Raji (cell line): ENCODE measurements around the gene TYRO3.

Source experiments
- POLR2A ChIP-seq: IDR thresholded peaks from 2 replicates; pipeline ENCODE4 v1.6.1; 2011; ENCODE audit warnings: low read depth, low read length, control low read depth; ENCODE audit not compliant: insufficient read depth

The TYRO3 gene

DNA sequence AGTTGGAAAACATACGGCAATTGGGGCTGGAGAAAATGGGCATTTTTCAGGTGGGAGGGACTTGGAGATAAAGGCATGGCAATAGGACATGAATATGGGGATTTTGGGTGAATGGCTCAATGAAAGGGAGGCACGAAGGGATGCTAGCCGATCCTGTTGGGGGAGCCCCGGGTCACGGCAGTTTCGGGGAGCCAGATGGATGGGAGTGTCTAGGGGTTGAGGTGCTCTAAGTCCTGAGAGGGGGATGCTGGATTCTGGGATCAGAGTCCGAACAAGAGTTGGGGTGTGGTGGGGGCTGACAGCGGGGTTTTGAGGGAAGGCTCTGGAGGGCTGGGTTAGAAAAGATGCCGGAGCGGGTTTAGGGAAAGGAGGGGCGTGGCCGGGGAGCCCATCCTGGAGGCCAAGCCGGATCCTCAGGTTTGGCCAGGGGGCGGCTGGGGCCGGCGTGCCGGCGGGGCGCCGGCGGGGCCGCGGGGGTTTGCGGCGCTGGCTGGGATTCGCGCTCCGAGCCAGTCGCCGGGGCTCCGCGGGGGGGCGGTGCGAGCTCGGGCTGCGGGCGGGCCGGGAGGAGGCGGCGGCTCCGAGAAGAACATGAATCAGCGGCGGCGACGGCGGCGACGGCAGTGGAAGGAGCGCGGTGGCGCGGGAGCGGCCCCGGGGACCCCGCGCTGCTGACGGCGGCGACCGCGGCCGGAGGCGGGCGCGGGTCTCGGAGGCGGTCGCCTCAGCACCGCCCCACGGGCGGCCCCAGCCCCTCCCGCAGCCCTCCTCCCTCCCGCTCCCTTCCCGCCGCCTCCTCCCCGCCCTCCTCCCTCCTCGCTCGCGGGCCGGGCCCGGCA, at the start of gene TYRO3:
TSS of gene TYRO3 (plus strand) at position 813 of the 839 bp plus-strand sequence. CDS start 46 bp downstream, outside the sequence.
- no peak for TF ChIP-seq POLR2A

DNA sequence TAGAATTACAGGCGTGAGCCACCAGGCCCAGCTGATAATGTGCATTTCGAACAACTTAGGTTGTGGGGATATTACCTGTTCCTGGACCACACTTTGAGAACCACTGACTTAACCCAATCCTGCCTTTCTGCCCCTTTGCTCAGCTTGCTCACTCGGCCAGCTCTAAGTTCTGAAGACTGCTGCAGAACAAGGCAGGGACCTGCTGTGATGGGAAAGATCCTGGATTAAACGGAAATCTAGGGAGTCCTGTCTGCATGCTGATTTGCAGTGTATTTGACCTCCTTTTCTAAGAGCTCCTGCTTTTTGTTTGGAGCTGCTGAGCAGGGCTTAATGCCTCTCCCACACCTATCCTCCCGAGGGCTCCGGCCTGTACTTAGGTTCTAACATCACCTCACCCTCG, 48.3 kb upstream of the TYRO3 start:
- no peak for TF ChIP-seq POLR2A

DNA sequence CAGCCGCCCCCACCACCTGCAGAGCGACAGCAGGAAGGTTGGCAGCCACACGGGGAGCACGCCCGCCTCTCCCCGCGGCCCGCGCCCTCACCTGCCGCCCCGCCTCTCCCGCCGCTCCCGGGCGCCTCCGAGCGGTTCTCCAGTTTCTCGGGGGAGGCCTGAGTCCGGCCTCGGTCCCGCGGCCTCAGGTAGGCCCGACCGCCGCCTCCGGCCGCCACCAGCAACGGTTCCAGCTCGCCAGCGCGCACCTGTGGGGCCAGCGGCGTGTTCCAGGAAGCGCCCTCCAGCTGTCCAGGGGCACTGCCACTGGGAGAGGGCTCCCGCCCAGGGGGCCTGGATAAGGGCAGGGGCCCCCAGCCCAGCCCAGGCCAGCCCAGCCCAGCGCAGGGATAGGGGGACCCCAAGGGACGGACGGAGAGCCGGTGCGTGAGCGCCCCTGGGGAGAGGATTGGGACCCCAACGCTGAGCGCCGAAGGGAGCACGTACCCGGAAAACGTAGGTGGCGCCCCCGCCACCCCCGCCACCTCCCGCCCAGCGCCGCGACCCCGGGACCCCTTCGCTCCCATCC, 47.6 kb upstream of the TYRO3 start:
- no peak for TF ChIP-seq POLR2A

DNA sequence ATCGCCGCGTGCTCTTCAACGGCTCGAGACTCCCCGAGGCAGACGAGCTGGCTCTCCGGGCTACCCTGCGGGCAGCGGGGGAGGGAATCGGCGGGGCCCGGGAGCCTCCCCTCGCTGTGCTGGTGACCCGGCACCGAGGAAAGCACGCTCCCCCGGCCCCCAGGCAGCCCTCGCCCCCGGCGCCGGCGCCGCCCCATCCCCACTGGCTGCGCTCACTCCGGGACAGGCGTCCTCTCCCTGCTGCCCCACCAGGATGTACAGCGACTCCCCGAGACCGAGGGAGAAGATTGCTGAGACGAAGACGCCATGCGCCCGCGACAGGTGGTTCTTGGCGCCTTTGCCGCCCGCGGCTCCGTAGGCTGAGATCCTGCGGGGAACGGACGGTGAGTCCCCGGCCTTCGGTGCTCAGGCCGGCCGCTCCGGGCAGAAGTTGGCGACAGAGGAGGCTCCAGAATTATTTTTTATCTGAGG, 47.1 kb upstream of the TYRO3 start:
- TF ChIP-seq POLR2A = no peak

GRCh38 chr15:41512512-41512939, 46.5 kb upstream of the TYRO3 start:
- TF ChIP-seq POLR2A = no peak

- no peak for TF ChIP-seq POLR2A
Measured at GRCh38 chr15:41512940-41513505, 46.0 kb upstream of the TYRO3 start.

DNA sequence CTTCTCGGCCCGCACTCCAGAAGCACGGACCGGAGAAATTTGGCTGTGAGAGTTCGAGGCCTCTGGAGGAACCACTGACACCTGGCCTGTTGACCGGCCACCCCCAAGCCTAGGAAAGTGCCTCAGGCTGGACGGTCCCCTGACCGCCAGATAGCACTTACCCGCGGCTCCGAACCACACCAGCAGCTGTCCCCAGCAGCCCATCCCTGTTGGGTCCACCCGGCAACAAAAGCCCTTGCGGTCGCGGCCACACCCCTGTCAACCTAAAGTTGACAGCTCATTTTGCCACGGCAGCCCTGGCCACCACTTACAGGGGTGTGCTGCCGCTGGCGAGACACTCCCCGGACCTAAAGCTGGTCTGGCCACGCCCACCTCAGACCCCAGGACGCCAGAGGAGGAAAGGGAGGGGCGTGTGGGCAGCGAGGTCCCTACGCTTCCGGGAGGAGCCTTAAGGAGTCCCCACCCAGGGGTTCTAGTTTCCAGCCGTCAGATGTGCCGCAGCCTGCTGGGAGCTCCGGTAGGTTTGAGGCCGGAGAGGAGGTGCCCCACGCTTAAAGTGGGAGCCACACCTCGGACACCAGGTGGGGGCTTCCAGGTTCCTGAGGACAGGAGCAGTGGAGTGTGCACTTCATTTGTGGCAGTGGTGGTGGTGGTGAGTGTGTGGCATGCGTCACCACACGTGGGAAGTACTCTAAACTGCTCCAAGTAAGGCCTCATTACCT, 45.3 kb upstream of the TYRO3 start, which contains the start of gene LTK:
TSS of gene LTK (minus strand) at position 322 of the 722 bp plus-strand sequence. CDS start at position 204, 118 bp downstream.
- TF ChIP-seq POLR2A = no peak

GRCh38 chr15:41517895-41518449, 41.0 kb upstream of the TYRO3 start:
- TF ChIP-seq POLR2A = no peak

GRCh38 chr15:41520636-41521035, 38.4 kb upstream of the TYRO3 start:
- no peak for TF ChIP-seq POLR2A

- TF ChIP-seq POLR2A = no peak
Measured at GRCh38 chr15:41521614-41522013, 37.4 kb upstream of the TYRO3 start.

DNA sequence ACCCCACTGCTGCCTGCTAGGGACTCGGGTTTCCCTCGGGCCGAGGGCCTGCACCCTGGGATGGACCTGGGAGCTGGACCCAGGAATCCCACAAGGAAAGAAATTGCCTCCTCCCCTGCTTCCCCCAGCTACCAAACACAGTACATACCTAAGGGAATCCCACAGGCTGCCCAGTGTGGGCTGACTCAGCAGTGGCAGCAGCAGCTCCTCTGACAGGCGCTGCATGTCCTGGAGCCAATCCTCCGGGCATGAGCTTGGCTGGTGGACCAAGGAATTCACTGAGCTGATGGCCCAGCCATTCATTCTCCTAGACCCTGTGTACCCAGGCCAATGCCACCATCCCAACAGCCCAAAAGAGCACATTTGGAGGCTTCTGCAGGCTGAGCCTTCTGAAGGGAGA, 35.9 kb upstream of the TYRO3 start:
- TF ChIP-seq POLR2A = no peak

GRCh38 chr15:41530363-41530956, 28.6 kb upstream of the TYRO3 start:
- TF ChIP-seq POLR2A = no peak

GRCh38 chr15:41535544-41535943, 23.5 kb upstream of the TYRO3 start:
- TF ChIP-seq POLR2A = no peak

- TF ChIP-seq POLR2A = no peak
Measured at GRCh38 chr15:41536866-41537265, 22.1 kb upstream of the TYRO3 start.

- TF ChIP-seq POLR2A = no peak
Measured at GRCh38 chr15:41543521-41543870, 15.5 kb upstream of the TYRO3 start.
